K562 (cell line): ENCODE data around the gene UNC45A. TPM values are rescaled to one million over a fixed set of nuclear protein-coding genes. Genes with fewer than 3 reads are reported as not detected.
A peak's percentile ranks its signal among the peaks of the same experiment; 100 is the strongest.

Source experiments
- ATAC-seq: fragments of 200-7000 bp; cut with Tn5 transposase; 3 replicates; pipeline ENCODE4 v1.9.1; 2020; ENCODE audit warnings: moderate library complexity
- BruUV-seq: library from RNA; stranded (reverse); fragments of 400-500 nt; replicated peaks from 2 replicates; lab custom pipeline; 2021; lab: Mats Ljungman, UMichigan
- CTCF ChIA-PET: fragments of 300-600 bp; formaldehyde crosslinking; extraction: SDS; loops from one replicate; lab custom pipeline; 2021; ENCODE audit warnings: low intra/inter-chr PET ratio; lab: Yijun Ruan, JAX
- POLR2A ChIA-PET: fragments of 300-600, 350-650 bp; sonication (Branson Sonifier 250); formaldehyde crosslinking; extraction: SDS; loops from one replicate; lab custom pipeline; 2021; ENCODE audit warnings: antibody characterized with exemption, inconsistent platforms; lab: Yijun Ruan, JAX
- DNase-seq, 4 experiments: peaks; one replicate each; pipeline versions ENCODE4 v3.0.0 to v3.0.0-alpha.2; 2011 to 2018; ENCODE audit warnings: low spot score in 3 of 4, mixed read lengths in 3 of 4; ENCODE audit errors: extremely low read depth in 1 of 4
- FAIRE-seq: peaks from 2 replicates; lab custom pipeline; 2011; peaks lifted over from hg19 to GRCh38; lab: Jason Lieb, UNC
- H2AFZ ChIP-seq: 2 replicates; pipeline ENCODE4 v1.6.0; 2011; ENCODE audit warnings: low read depth, low read length, control low read depth, inconsistent platforms
- H3K27ac ChIP-seq: fragments of 200-600 bp; 3 replicates; pipeline ENCODE4 v1.8.0; 2011; ENCODE audit warnings: low read depth, mild to moderate bottlenecking, control low read depth, inconsistent platforms, low read length, moderate library complexity, mixed read lengths; ENCODE audit errors: extremely low read depth
- H3K27me3 ChIP-seq, 2 experiments: fragments of 300-600 bp in 1 of 2; 2 replicates in 1 of 2; 3 replicates in 1 of 2; pipeline versions ENCODE4 v1.6.0 to v1.8.0; 2011; ENCODE audit warnings: inconsistent platforms in 2 of 2, low read length in 2 of 2, mild to moderate bottlenecking in 1 of 2, mixed read lengths in 1 of 2, moderate library complexity in 1 of 2; ENCODE audit not compliant: control insufficient read depth in 2 of 2, insufficient read depth in 2 of 2
- H3K36me3 ChIP-seq: fragments of 300-600 bp; 3 replicates; pipeline ENCODE4 v1.8.0; 2011; ENCODE audit warnings: mild to moderate bottlenecking, low read length, inconsistent platforms; ENCODE audit not compliant: control insufficient read depth, insufficient read depth
- H3K4me1 ChIP-seq, 2 experiments: fragments of 200-600 bp in 1 of 2; replicated peaks in 1 of 2; 2 replicates in 1 of 2; 3 replicates in 1 of 2; pipeline versions ENCODE4 v1.5.1 to v1.8.0; 2011; ENCODE audit warnings: inconsistent platforms in 2 of 2, low read length in 2 of 2, mild to moderate bottlenecking in 1 of 2, mixed read lengths in 1 of 2, moderate library complexity in 1 of 2; ENCODE audit not compliant: control insufficient read depth in 2 of 2, insufficient read depth in 2 of 2
- H3K4me2 ChIP-seq: 2 replicates; pipeline ENCODE4 v1.6.1; 2011; ENCODE audit warnings: low read length, control low read depth, inconsistent platforms, mixed read lengths; ENCODE audit not compliant: insufficient read depth
- H3K4me3 ChIP-seq: fragments of 200-600 bp; sonication (generic), shearing (Covaris generic); 2 replicates; pipeline ENCODE4 v1.5.1; 2016; ENCODE audit warnings: control low read depth, inconsistent platforms
- H3K79me2 ChIP-seq: fragments of 200-600 bp; 3 replicates; pipeline ENCODE4 v1.8.0; 2011; ENCODE audit warnings: low read length, inconsistent platforms; ENCODE audit not compliant: control insufficient read depth, insufficient read depth
- H3K9ac ChIP-seq, 2 experiments: 2 replicates each; pipeline versions ENCODE4 v1.6.0 to v1.6.1; 2011; ENCODE audit warnings: low read depth in 2 of 2, low read length in 2 of 2, control low read depth in 1 of 2, inconsistent platforms in 1 of 2, mild to moderate bottlenecking in 1 of 2, mixed read lengths in 1 of 2; ENCODE audit not compliant: insufficient read depth in 1 of 2
- H3K9me1 ChIP-seq: one replicate; pipeline ENCODE4 v1.6.0; 2011; ENCODE audit warnings: inconsistent platforms, mild to moderate bottlenecking, low read length, moderate library complexity; ENCODE audit not compliant: control insufficient read depth, insufficient read depth
- H3K9me3 ChIP-seq: replicated peaks from 2 replicates; pipeline ENCODE4 v1.5.1; 2011; ENCODE audit warnings: low read depth, low read length, inconsistent platforms; ENCODE audit not compliant: control insufficient read depth, insufficient read depth
- H4K20me1 ChIP-seq: replicated peaks from 2 replicates; pipeline ENCODE4 v1.6.1; 2011; ENCODE audit warnings: low read length, inconsistent platforms, mixed read lengths; ENCODE audit not compliant: control insufficient read depth, insufficient read depth
- ATF1 ChIP-seq, 2 experiments: fragments of 450-650 bp in 1 of 2; IDR thresholded peaks; 2 replicates each; pipeline ENCODE4 v1.6.1; 2016; ENCODE audit warnings: missing compliant biosample characterization in 1 of 2, missing genetic modification characterization in 1 of 2
- BRCA1 ChIP-seq, 2 experiments: fragments of 450-650 bp in 1 of 2; sonication (generic) in 1 of 2; formaldehyde crosslinking in 1 of 2; IDR thresholded peaks; 2 replicates each; pipeline versions ENCODE4 v1.5.0 to v1.6.1; 2017 to 2020; ENCODE audit warnings: mild to moderate bottlenecking in 1 of 2, missing genetic modification reagents in 1 of 2
- DIDO1 ChIP-seq: fragments of 450-650 bp; IDR thresholded peaks from 2 replicates; pipeline ENCODE4 v1.6.1; 2016; ENCODE audit warnings: low read depth, missing biosample characterization, missing genetic modification characterization
- E2F5 ChIP-seq: sonication (generic); formaldehyde crosslinking; IDR thresholded peaks from 2 replicates; pipeline ENCODE4 v1.8.0; 2022; ENCODE audit warnings: mild to moderate bottlenecking, missing genetic modification reagents
- ELF2 ChIP-seq: fragments of 250-450 bp; sonication (Bioruptor Pico); IDR thresholded peaks from 2 replicates; pipeline ENCODE4 v1.5.0; 2021; ENCODE audit warnings: mild to moderate bottlenecking
- IFI16 ChIP-seq: fragments of 250-450 bp; sonication (Bioruptor Pico); IDR thresholded peaks from 2 replicates; pipeline ENCODE4 v2.1.2; 2022; ENCODE audit warnings: mild to moderate bottlenecking, inconsistent platforms
- KDM4B ChIP-seq, 2 experiments: fragments of 450-650 bp in 1 of 2; sonication (generic) in 1 of 2; IDR thresholded peaks; 2 replicates each; pipeline ENCODE4 v1.6.1; 2016 to 2017; ENCODE audit warnings: borderline replicate concordance in 2 of 2, antibody characterized with exemption in 1 of 2, low read depth in 1 of 2, mild to moderate bottlenecking in 1 of 2
- LEF1 ChIP-seq: fragments of 450-650 bp; IDR thresholded peaks from 2 replicates; pipeline ENCODE4 v1.6.1; 2016; ENCODE audit warnings: mild to moderate bottlenecking
- NR2F6 ChIP-seq: fragments of 450-650 bp; formaldehyde crosslinking; IDR thresholded peaks from 2 replicates; pipeline ENCODE4 v1.4.0; 2020; ENCODE audit warnings: mild to moderate bottlenecking
- PCBP1 ChIP-seq: fragments of 200-400 bp; formaldehyde crosslinking; IDR thresholded peaks from 2 replicates; pipeline ENCODE4 v1.6.1; 2018; ENCODE audit warnings: mild to moderate bottlenecking, low read depth, low read length; ENCODE audit not compliant: poor library complexity, severe bottlenecking
- POLR2G ChIP-seq: fragments of 200-400 bp; formaldehyde crosslinking; IDR thresholded peaks from 2 replicates; pipeline ENCODE4 v1.6.1; 2017; ENCODE audit warnings: low read depth, mild to moderate bottlenecking, antibody characterized with exemption, low read length, moderate library complexity
- RBBP5 ChIP-seq: fragments of 200-600 bp; sonication (generic); IDR thresholded peaks from 2 replicates; pipeline ENCODE4 v1.6.1; 2012; ENCODE audit warnings: borderline replicate concordance, mild to moderate bottlenecking, low read length, control low read depth, inconsistent platforms; ENCODE audit not compliant: insufficient read depth, poor library complexity, severe bottlenecking
- RBM39 ChIP-seq: fragments of 200-400 bp; formaldehyde crosslinking; optimal IDR thresholded peaks from 2 replicates; pipeline ENCODE3; 2018; ENCODE audit warnings: low read depth, low read length
- TEAD1 ChIP-seq, 2 experiments: fragments of 450-650 bp in 1 of 2; sonication (generic) in 1 of 2; formaldehyde crosslinking; IDR thresholded peaks; 2 replicates each; pipeline versions ENCODE4 v1.4.0 to v1.8.0; 2020 to 2022; ENCODE audit warnings: mild to moderate bottlenecking in 2 of 2, missing genetic modification reagents in 1 of 2
- ZFX ChIP-seq: sonication (generic); formaldehyde crosslinking; IDR thresholded peaks from 2 replicates; pipeline ENCODE4 v1.8.0; 2022; ENCODE audit warnings: mild to moderate bottlenecking, missing genetic modification reagents, moderate library complexity
- ZNF140 ChIP-seq: fragments of 250-450 bp; sonication (Bioruptor Pico); IDR thresholded peaks from 2 replicates; pipeline ENCODE4 v1.8.0; 2021; ENCODE audit warnings: moderate library complexity, mild to moderate bottlenecking, inconsistent platforms
- ZNF324 ChIP-seq: fragments of 250-450 bp; sonication (Bioruptor Pico); IDR thresholded peaks from 2 replicates; pipeline ENCODE4 v1.4.0; 2020; ENCODE audit warnings: mild to moderate bottlenecking
- ZNF436 ChIP-seq: fragments of 250-450, 450-650 bp; sonication (Bioruptor Pico); formaldehyde crosslinking; IDR thresholded peaks from 2 replicates; pipeline ENCODE4 v1.7.0; 2020; ENCODE audit warnings: mild to moderate bottlenecking
- WGBS: fragments of 100-300 bp; shearing (Covaris generic); methylation state at CpG from one replicate; pipeline ENCODE4 v1.1.6; 2016; ENCODE audit warnings: low coverage, mixed read lengths; ENCODE audit not compliant: insufficient coverage; ENCODE audit errors: missing lambda C conversion rate; 5-methylcytosine and 5-hydroxymethylcytosine counted together
- in situ Hi-C: fragments of 300-500 bp; cut with MboI; formaldehyde crosslinking; loops from 4 replicates; pipeline ENCODE4 v1.15.0; 2018; ENCODE audit warnings: inconsistent platforms, mixed read lengths
- intact Hi-C: fragments of 100-400 bp; cut with micrococcal nuclease; formaldehyde crosslinking; loops from 2 replicates; pipeline ENCODE4 v1.14.2; 2022
- polyA plus RNA-seq, 8 experiments: library from polyadenylated mRNA; depleted of rRNA in 4 of 8; stranded (reverse) in 5 of 8; unstranded in 3 of 8; fragments of >200 nt; fragmentation: Nextera tagmentation in 2 of 8; fragmentation: Illumina TruSeq in 1 of 8; extraction: Ambion mirVana in 2 of 8; extraction: Trizol in 1 of 8; gene quantifications; 2 replicates each; pipeline versions ENCODE4 v1.2.1 to v1.2.3, GENCODE V29; 2011 to 2014; ENCODE audit warnings: inconsistent platforms in 1 of 8, missing spikeins in 1 of 8
- total RNA-seq, 7 experiments: library from RNA; depleted of rRNA in 6 of 7; stranded (reverse); fragments of >200 nt in 6 of 7; fragmentation: Illumina TruSeq in 2 of 7; extraction: Trizol in 2 of 7; gene quantifications; 2 replicates each; pipeline versions ENCODE4 v1.2.1 to v1.2.3, GENCODE V29; 2011 to 2021; ENCODE audit warnings: low replicate concordance in 1 of 7
- TF ChIP-seq, protein P1 (sequence below): fragments of 450-650 bp; formaldehyde crosslinking; IDR thresholded peaks from 2 replicates; pipeline ENCODE4 v1.4.0; 2020; ENCODE audit warnings: mild to moderate bottlenecking, moderate library complexity

The UNC45A gene
- total and polyA plus RNA-seq, 9 of the 15 experiments (the other 6 are each of a cell fraction or from before 2014, with no cell fraction given) = 22.4 to 79.3 (median 43.7) TPM

GRCh38 chr15:90906181-90906849, 28.8 kb upstream of the UNC45A start:
- H3K27ac ChIP-seq = no peak overlapping the region; the same call in 2 of the 3 replicates
- DNase-seq = no peak
- H3K27me3 ChIP-seq = no peaks in the 10 kb centered on the region
- H3K9ac ChIP-seq = peak overlapping the region in 1 of 2 experiments; percentile 86; a peak in 2 of 4 replicates
- H3K4me2 ChIP-seq = peak overlapping the region; percentile 15; the same call in 1 of the 2 replicates
- peaks cover 52% of the 10 kb centered on the region for H3K79me2 ChIP-seq
- ATAC-seq = no peak
- no peaks in the 10 kb centered on the region for H3K9me3 ChIP-seq
- no peak for FAIRE-seq
- H3K4me1 ChIP-seq = peaks cover 14 to 57% of the 10 kb centered on the region in 2 experiments; a peak in 4 of 5 replicates
- WGBS = 95% methylated on average over 11 of the region's 11 CpGs
- no peak overlapping the region for H2AFZ ChIP-seq
- H4K20me1 ChIP-seq = no peaks in the 10 kb centered on the region
- intact Hi-C loops (no loop called here), in situ Hi-C loops (no loop called here)
- peaks cover 68% of the 10 kb centered on the region for H3K36me3 ChIP-seq
- H3K9me1 ChIP-seq = peaks cover 4% of the 10 kb centered on the region
- CTCF ChIA-PET = no interaction called here
- H3K4me3 ChIP-seq = no peak overlapping the region
- no TSS peak for BruUV-seq
- POLR2A ChIA-PET = interaction anchor here (0.6 to 7.0 kb wide), 6 partner anchors 9 to 129 kb away, joined by 3 to 70 read pairs (median 6); partner anchors contain the start of genes HDDC3 and UNC45A
- TF ChIP-seq ZNF140 (CRISPR knock-in tag) = no peak
- no peak for TF ChIP-seq ZNF436 (CRISPR knock-in tag)
- TF ChIP-seq, protein P1, sequence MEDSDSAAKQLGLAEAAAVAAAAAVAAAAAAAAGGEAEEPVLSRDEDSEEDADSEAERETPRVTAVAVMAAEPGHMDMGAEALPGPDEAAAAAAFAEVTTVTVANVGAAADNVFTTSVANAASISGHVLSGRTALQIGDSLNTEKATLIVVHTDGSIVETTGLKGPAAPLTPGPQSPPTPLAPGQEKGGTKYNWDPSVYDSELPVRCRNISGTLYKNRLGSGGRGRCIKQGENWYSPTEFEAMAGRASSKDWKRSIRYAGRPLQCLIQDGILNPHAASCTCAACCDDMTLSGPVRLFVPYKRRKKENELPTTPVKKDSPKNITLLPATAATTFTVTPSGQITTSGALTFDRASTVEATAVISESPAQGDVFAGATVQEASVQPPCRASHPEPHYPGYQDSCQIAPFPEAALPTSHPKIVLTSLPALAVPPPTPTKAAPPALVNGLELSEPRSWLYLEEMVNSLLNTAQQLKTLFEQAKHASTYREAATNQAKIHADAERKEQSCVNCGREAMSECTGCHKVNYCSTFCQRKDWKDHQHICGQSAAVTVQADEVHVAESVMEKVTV (CRISPR knock-in tag) = no peak
- peak; percentile 27; the same call in 1 of the 2 replicates for TF ChIP-seq POLR2G
- TF ChIP-seq KDM4B (IDR thresholded peaks at IDR 0.05; ENCODE audit: borderline replicate concordance in 2 of 2, low read depth in 1 of 2) = no peak
- no peak for TF ChIP-seq LEF1
- TF ChIP-seq ZFX = peak; percentile 29; the same call in 1 of the 2 replicates
- TF ChIP-seq ZNF324 (CRISPR knock-in tag) = no peak
- no peak for TF ChIP-seq BRCA1 (IDR thresholded peaks at IDR 0.05)
- 0 out of 2 replicates have a peak, but pooled peaks have one; percentile 40 for TF ChIP-seq BRCA1 (CRISPR knock-in tag; IDR thresholded peaks at IDR 0.05)
- no peak for TF ChIP-seq TEAD1 (CRISPR knock-in tag; IDR thresholded peaks at IDR 0.05)
- no peak for TF ChIP-seq RBM39
- TF ChIP-seq DIDO1 (tag) = no peak
- TF ChIP-seq ELF2 = no peak
- no peak for TF ChIP-seq RBBP5
- no peak for TF ChIP-seq IFI16 (CRISPR knock-in tag)
- TF ChIP-seq ATF1 (CRISPR knock-in tag; IDR thresholded peaks at IDR 0.05) = no peak
- TF ChIP-seq ATF1 (tag; IDR thresholded peaks at IDR 0.05) = no peak
- TF ChIP-seq NR2F6 = no peak
- TF ChIP-seq PCBP1 = no peak
- no peak for TF ChIP-seq E2F5 (CRISPR knock-in tag)
